G401.6 (cell line): ENCODE measurements around the gene STAG2.
"Not testable (repeated sequence)": the region's sequence is repeated elsewhere in the genome, so short reads cannot be mapped to it uniquely, and the experiment has no call there.

Experiments used
- FAIRE-seq: peaks from 2 replicates; lab custom pipeline; 2012; peaks lifted over from hg19 to GRCh38; lab: Jason Lieb, UNC

Gene STAG2

GRCh38 chrX:123961268-123962005 is at the start of gene STAG2:
Gene STAG2 (plus strand): TSS chrX:123961706. CDS start chrX:124022628, 60,922 bp downstream.
- FAIRE-seq = no peak

GRCh38 chrX:123917069-123917468 is 44.4 kb upstream of the STAG2 start:
- peak; percentile 91 for FAIRE-seq

GRCh38 chrX:123918106-123918721 is 43.3 kb upstream of the STAG2 start:
- peak; percentile 89 for FAIRE-seq

- peak; percentile 93 for FAIRE-seq
Measured at GRCh38 chrX:123920105-123920785, 41.3 kb upstream of the STAG2 start.

- no peak for FAIRE-seq
Measured at GRCh38 chrX:123923211-123923610, 38.3 kb upstream of the STAG2 start.

GRCh38 chrX:123924186-123924585 is 37.3 kb upstream of the STAG2 start:
- FAIRE-seq = peak; percentile 95

GRCh38 chrX:123927845-123928244 is 33.7 kb upstream of the STAG2 start:
- no peak for FAIRE-seq

- FAIRE-seq = not testable (repeated sequence)
Measured at GRCh38 chrX:123932055-123932454, 29.5 kb upstream of the STAG2 start.

- FAIRE-seq = no peak
Measured at GRCh38 chrX:123943074-123943473, 18.4 kb upstream of the STAG2 start.

GRCh38 chrX:123943488-123943887 is 18.0 kb upstream of the STAG2 start:
- FAIRE-seq = no peak

- no peak for FAIRE-seq
Measured at GRCh38 chrX:123949846-123950245, 11.7 kb upstream of the STAG2 start.

GRCh38 chrX:123959281-123960063 is 2.0 kb upstream of the STAG2 start:
- no peak for FAIRE-seq

- FAIRE-seq = no peak
Measured at GRCh38 chrX:123960956-123961267, 594 bp upstream of the STAG2 start.

- FAIRE-seq = no peak
Measured at GRCh38 chrX:123962006-123962467, 531 bp downstream of the STAG2 start.

GRCh38 chrX:123962794-123963373 is 1.4 kb downstream of the STAG2 start:
- FAIRE-seq = peak; percentile 96

- FAIRE-seq = no peak
Measured at GRCh38 chrX:123964156-123964834, 2.8 kb downstream of the STAG2 start.

GRCh38 chrX:123965712-123966111 is 4.2 kb downstream of the STAG2 start:
- no peak for FAIRE-seq

GRCh38 chrX:123967497-123967896 is 6.0 kb downstream of the STAG2 start:
- FAIRE-seq = no peak

- no peak for FAIRE-seq
Measured at GRCh38 chrX:123968383-123969050, 7.0 kb downstream of the STAG2 start.

GRCh38 chrX:123971982-123972381 is 10.5 kb downstream of the STAG2 start:
- no peak for FAIRE-seq

- FAIRE-seq = no peak
Measured at GRCh38 chrX:123973921-123974320, 12.4 kb downstream of the STAG2 start.
